ENCODE data around the gene ZCRB1. TPM values are rescaled to one million over a fixed set of nuclear protein-coding genes. Genes with fewer than 3 reads are reported as not detected.
A peak's percentile ranks its signal among the peaks of the same experiment; 100 is the strongest.

The ZCRB1 gene
- 10 to 100 TPM in 3 of 4 donors, 1 to 10 TPM in 1; 3.4 to 22.7 (median 15.2) TPM for total RNA-seq

- 0 to 1% methylated on average over 4 to 55 of the region's 55 CpGs for WGBS, 2 donors (ENCODE audit: low coverage in 1 of 2)
- Histone ChIP-seq H3K36me3 (no peaks in the 10 kb centered on the region), H3K27me3 (no peaks in the 10 kb centered on the region), H3K9me3 (no peaks in the 10 kb centered on the region), H3K4me3 (peak within 1 kb of the TSS; percentile 66 to 82 (median 78)), H3K27ac (peak within 1 kb of the TSS; percentile 86 to 93 (median 86)), H3K4me1 (peaks cover 12 to 23% (median 21%) of the 10 kb centered on the region in 4 donors)
- TF ChIP-seq CTCF (IDR thresholded peaks at IDR 0.05) (peak in 1 of 5 experiments; percentile 30), EP300 (IDR thresholded peaks at IDR 0.05; ENCODE audit: low read depth) (no peak), POLR2AphosphoS5 (IDR thresholded peaks at IDR 0.05) (peak; percentile 61 to 85 (median 77)), POLR2A (IDR thresholded peaks at IDR 0.05) (peak; percentile 78)
- intact Hi-C loops (cut with DNase I; ENCODE audit: low total_unique reads), result no loop called here
- in situ Hi-C loops (cut with MboI; ENCODE audit: low pct_ligation_motif_present in 1 of 4, low pct_unique_long_range_greater_than_20kb in 1 of 4, low sequenced_read_pairs in 3 of 4), result loop anchor here in 3 of 4 donors (10.0 kb wide), 2 partner anchors 91 to 181 kb away; partner anchors contain the start of genes YAF2 (in 2 of the 3) and GXYLT1 (in 1 of the 3)
- DNase-seq, result peak; percentile 87
Observed at GRCh38 chr12:42325653-42326474, at the start of gene ZCRB1, which contains the start of gene PPHLN1. Gene ZCRB1 (minus strand): TSS chr12:42326094. CDS start chr12:42324102, 1,992 bp downstream. Gene PPHLN1 (plus strand): TSS chr12:42326167. CDS start chr12:42335903, 9,736 bp downstream.

- Histone ChIP-seq H3K9me3 (no peaks in the 10 kb centered on the region), H3K4me1 (no peaks in the 10 kb centered on the region), H3K27ac (no peak overlapping the region), H3K36me3 (peaks cover 0 to 19% (median 9%) of the 10 kb centered on the region in 4 donors), H3K27me3 (no peaks in the 10 kb centered on the region), H3K4me3 (no peak overlapping the region)
- no peak for TF ChIP-seq EP300 (IDR thresholded peaks at IDR 0.05; ENCODE audit: low read depth)
- TF ChIP-seq POLR2A (IDR thresholded peaks at IDR 0.05), result no peak
- no peak for TF ChIP-seq POLR2AphosphoS5 (IDR thresholded peaks at IDR 0.05)
- no peak for TF ChIP-seq CTCF (IDR thresholded peaks at IDR 0.05)
- intact Hi-C loops (cut with DNase I; ENCODE audit: low total_unique reads), result no loop called here
- DNase-seq, result no peak
- in situ Hi-C loops (cut with MboI; ENCODE audit: low pct_ligation_motif_present in 1 of 4, low pct_unique_long_range_greater_than_20kb in 1 of 4, low sequenced_read_pairs in 3 of 4), result no loop called here
Observed at GRCh38 chr12:42373669-42374068, 47.8 kb upstream of the ZCRB1 start.

- in situ Hi-C loops (cut with MboI; ENCODE audit: low pct_ligation_motif_present in 1 of 4, low pct_unique_long_range_greater_than_20kb in 1 of 4, low sequenced_read_pairs in 3 of 4), result no loop called here
- H3K27ac ChIP-seq, result no peak overlapping the region
- H3K27me3 ChIP-seq, result no peaks in the 10 kb centered on the region
- no peak overlapping the region for H3K4me3 ChIP-seq
- TF ChIP-seq POLR2A (IDR thresholded peaks at IDR 0.05) (no peak), CTCF (IDR thresholded peaks at IDR 0.05) (peak; percentile 44 to 68 (median 62)), EP300 (IDR thresholded peaks at IDR 0.05; ENCODE audit: low read depth) (no peak)
- no peaks in the 10 kb centered on the region for H3K9me3 ChIP-seq
- intact Hi-C loops (cut with DNase I; ENCODE audit: low total_unique reads), result no loop called here
- no peak for DNase-seq
- H3K4me1 ChIP-seq, result no peaks in the 10 kb centered on the region
- 87 to 92% methylated on average over 2 of the region's 2 CpGs for WGBS, 2 donors (ENCODE audit: low coverage in 1 of 2)
- peaks cover 0 to 19% (median 9%) of the 10 kb centered on the region in 4 donors for H3K36me3 ChIP-seq
Observed at GRCh38 chr12:42372154-42372791, 46.4 kb upstream of the ZCRB1 start.

GRCh38 chr12:42370013-42370412, 44.1 kb upstream of the ZCRB1 start:
- WGBS, 2 donors (ENCODE audit: low coverage in 1 of 2), result 74 to 83% methylated on average over 4 of the region's 4 CpGs
- no peak overlapping the region for H3K27ac ChIP-seq
- DNase-seq, result no peak
- in situ Hi-C loops (cut with MboI; ENCODE audit: low pct_ligation_motif_present in 1 of 4, low pct_unique_long_range_greater_than_20kb in 1 of 4, low sequenced_read_pairs in 3 of 4), result no loop called here
- TF ChIP-seq EP300 (IDR thresholded peaks at IDR 0.05; ENCODE audit: low read depth) (no peak), CTCF (IDR thresholded peaks at IDR 0.05) (no peak), POLR2A (IDR thresholded peaks at IDR 0.05) (no peak), POLR2AphosphoS5 (IDR thresholded peaks at IDR 0.05) (no peak)
- peaks cover 0 to 3% (median 0%) of the 10 kb centered on the region in 4 donors for H3K36me3 ChIP-seq
- H3K4me3 ChIP-seq, result no peak overlapping the region
- intact Hi-C loops (cut with DNase I; ENCODE audit: low total_unique reads), result no loop called here
- H3K9me3 ChIP-seq, result no peaks in the 10 kb centered on the region
- no peaks in the 10 kb centered on the region for H3K4me1 ChIP-seq
- H3K27me3 ChIP-seq, result no peaks in the 10 kb centered on the region
